Measurements from ENCODE around the gene KMT2C. TPM values are rescaled to one million over a fixed set of nuclear protein-coding genes. Genes with fewer than 3 reads are reported as not detected.

KMT2C gene
- total RNA-seq, 4 donors from 2014 or later = 59.0 to 73.9 (median 69.5) TPM

- Histone ChIP-seq H3K27ac (replicated peaks in 1 of 4) (no peak overlapping the region), H3K4me1 (peaks cover 24 to 73% (median 63%) of the 10 kb centered on the region in 4 donors), H3K9me3 (no peaks in the 10 kb centered on the region), H3K4me3 (no peak overlapping the region), H3K27me3 (no peaks in the 10 kb centered on the region), H3K36me3 (no peaks in the 10 kb centered on the region)
- intact Hi-C loops (cut with DNase I) = no loop called here
- WGBS = 28% methylated on average over 2 of the region's 2 CpGs
- DNase-seq (ENCODE audit: extremely low spot score) = no peak
- no peak for TF ChIP-seq POLR2AphosphoS5 (IDR thresholded peaks at IDR 0.05)
- no peak for TF ChIP-seq CTCF (IDR thresholded peaks at IDR 0.05)
- no peak for TF ChIP-seq POLR2A (IDR thresholded peaks at IDR 0.05; ENCODE audit: low read depth)
- TF ChIP-seq EP300 (IDR thresholded peaks at IDR 0.05) = no peak
Observed at GRCh38 chr7:152338561-152338960, 97.2 kb downstream of the KMT2C start.

- Histone ChIP-seq H3K36me3 (no peaks in the 10 kb centered on the region), H3K27me3 (no peaks in the 10 kb centered on the region), H3K4me3 (no peak overlapping the region), H3K4me1 (peaks cover 24 to 67% (median 55%) of the 10 kb centered on the region in 4 donors), H3K27ac (replicated peaks in 1 of 4) (peak overlapping the region in 1 of 4 donors; percentile 49), H3K9me3 (no peaks in the 10 kb centered on the region)
- TF ChIP-seq CTCF (IDR thresholded peaks at IDR 0.05) (peak in 2 of 3 experiments; percentile 33 to 57), EP300 (IDR thresholded peaks at IDR 0.05) (no peak), POLR2A (IDR thresholded peaks at IDR 0.05; ENCODE audit: low read depth) (no peak), POLR2AphosphoS5 (IDR thresholded peaks at IDR 0.05) (no peak)
- no peak for DNase-seq (ENCODE audit: extremely low spot score)
- 34% methylated on average over 4 of the region's 4 CpGs for WGBS
- intact Hi-C loops (cut with DNase I) = no loop called here
Observed at GRCh38 chr7:152336754-152337368, 98.9 kb downstream of the KMT2C start.

GRCh38 chr7:152335900-152336571 is 99.8 kb downstream of the KMT2C start:
- H3K36me3 ChIP-seq = no peaks in the 10 kb centered on the region
- peaks cover 24 to 62% (median 51%) of the 10 kb centered on the region in 4 donors for H3K4me1 ChIP-seq
- H3K9me3 ChIP-seq = no peaks in the 10 kb centered on the region
- intact Hi-C loops (cut with DNase I) = no loop called here
- 47% methylated on average over 2 of the region's 2 CpGs for WGBS
- peak overlapping the region; percentile 11 to 28 (median 20) for H3K4me3 ChIP-seq
- no peak for DNase-seq (ENCODE audit: extremely low spot score)
- H3K27me3 ChIP-seq = no peaks in the 10 kb centered on the region
- TF ChIP-seq POLR2AphosphoS5 (IDR thresholded peaks at IDR 0.05) = no peak
- no peak for TF ChIP-seq CTCF (IDR thresholded peaks at IDR 0.05)
- no peak for TF ChIP-seq EP300 (IDR thresholded peaks at IDR 0.05)
- TF ChIP-seq POLR2A (IDR thresholded peaks at IDR 0.05; ENCODE audit: low read depth) = no peak
- peak overlapping the region in 2 of 4 donors; percentile 16 to 49 for H3K27ac ChIP-seq (replicated peaks in 1 of 4)

GRCh38 chr7:152333134-152333533 is 102.7 kb downstream of the KMT2C start:
- no peaks in the 10 kb centered on the region for H3K27me3 ChIP-seq
- peaks cover 0 to 24% (median 22%) of the 10 kb centered on the region in 4 donors for H3K36me3 ChIP-seq
- 100% methylated on average over 2 of the region's 2 CpGs for WGBS
- no peaks in the 10 kb centered on the region for H3K9me3 ChIP-seq
- no peak overlapping the region for H3K27ac ChIP-seq (replicated peaks in 1 of 4)
- DNase-seq (ENCODE audit: extremely low spot score) = no peak
- no peak overlapping the region for H3K4me3 ChIP-seq
- H3K4me1 ChIP-seq = peaks cover 20 to 44% (median 31%) of the 10 kb centered on the region in 4 donors
- TF ChIP-seq POLR2AphosphoS5 (IDR thresholded peaks at IDR 0.05) (no peak), POLR2A (IDR thresholded peaks at IDR 0.05; ENCODE audit: low read depth) (no peak), EP300 (IDR thresholded peaks at IDR 0.05) (no peak), CTCF (IDR thresholded peaks at IDR 0.05) (no peak)
- intact Hi-C loops (cut with DNase I) = no loop called here

Data from esophagus muscularis mucosa (tissue), 4 donors.